ENCODE results near the gene DHODH. TPM values are rescaled to one million over a fixed set of nuclear protein-coding genes. Genes with fewer than 3 reads are reported as not detected.

The DHODH gene
- total RNA-seq, 2 experiments from 2014 or later: 26.5 to 26.8 TPM

DNA sequence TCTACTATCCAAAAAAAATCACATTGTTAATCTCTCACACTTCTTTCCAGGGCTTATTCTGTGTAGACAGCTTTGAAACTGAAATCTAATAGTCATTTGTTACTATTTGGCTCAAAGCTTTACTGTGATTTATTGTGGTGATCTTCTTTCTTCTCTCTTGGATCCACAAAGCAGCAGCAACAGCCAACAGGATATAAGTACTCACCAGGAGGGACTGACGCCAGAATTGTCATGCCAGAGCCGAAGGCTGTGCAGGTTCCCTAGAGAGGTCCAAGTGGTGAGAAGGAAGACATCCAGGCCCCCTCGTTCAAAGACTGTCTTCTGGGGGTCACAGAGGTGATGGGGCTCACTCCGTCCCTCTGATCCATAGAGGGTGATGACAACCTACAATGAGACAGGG is 41.6 kb upstream of the DHODH start:
- Mint-ChIP-seq H3K27me3 (peaks cover 2% of the 10 kb centered on the region), H3K4me1 (ENCODE audit: low read depth) (no peaks in the 10 kb centered on the region), H3K27ac (no peak overlapping the region), H3K36me3 (ENCODE audit: low read depth) (no peaks in the 10 kb centered on the region), H3K9me3 (no peaks in the 10 kb centered on the region), H3K4me3 (no peak overlapping the region)
- DNase-seq (no peak), ATAC-seq (no peak)
- TF ChIP-seq, protein P1, sequence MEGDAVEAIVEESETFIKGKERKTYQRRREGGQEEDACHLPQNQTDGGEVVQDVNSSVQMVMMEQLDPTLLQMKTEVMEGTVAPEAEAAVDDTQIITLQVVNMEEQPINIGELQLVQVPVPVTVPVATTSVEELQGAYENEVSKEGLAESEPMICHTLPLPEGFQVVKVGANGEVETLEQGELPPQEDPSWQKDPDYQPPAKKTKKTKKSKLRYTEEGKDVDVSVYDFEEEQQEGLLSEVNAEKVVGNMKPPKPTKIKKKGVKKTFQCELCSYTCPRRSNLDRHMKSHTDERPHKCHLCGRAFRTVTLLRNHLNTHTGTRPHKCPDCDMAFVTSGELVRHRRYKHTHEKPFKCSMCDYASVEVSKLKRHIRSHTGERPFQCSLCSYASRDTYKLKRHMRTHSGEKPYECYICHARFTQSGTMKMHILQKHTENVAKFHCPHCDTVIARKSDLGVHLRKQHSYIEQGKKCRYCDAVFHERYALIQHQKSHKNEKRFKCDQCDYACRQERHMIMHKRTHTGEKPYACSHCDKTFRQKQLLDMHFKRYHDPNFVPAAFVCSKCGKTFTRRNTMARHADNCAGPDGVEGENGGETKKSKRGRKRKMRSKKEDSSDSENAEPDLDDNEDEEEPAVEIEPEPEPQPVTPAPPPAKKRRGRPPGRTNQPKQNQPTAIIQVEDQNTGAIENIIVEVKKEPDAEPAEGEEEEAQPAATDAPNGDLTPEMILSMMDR (IDR thresholded peaks at IDR 0.05): no peak
- ChIA-PET POLR2A (no interaction called here), CTCF (interaction anchor here (2.0 kb wide), 1 partner anchor 356 kb away, joined by 5 read pairs; no protein-coding TSS in a partner anchor)
- intact Hi-C loops (cut with micrococcal nuclease): loop anchor here (10.0 kb wide), 1 partner anchor 242 kb away; the partner anchor contains the start of gene PHLPP2

- no peak overlapping the region for H3K4me3 Mint-ChIP-seq
- ATAC-seq (no peak), DNase-seq (no peak)
- H3K27ac Mint-ChIP-seq: no peak overlapping the region
- intact Hi-C loops (cut with micrococcal nuclease): loop anchor here (10.0 kb wide), 1 partner anchor 245 kb away; the partner anchor contains the start of gene PHLPP2
- H3K36me3 Mint-ChIP-seq (ENCODE audit: low read depth): no peaks in the 10 kb centered on the region
- no peaks in the 10 kb centered on the region for H3K9me3 Mint-ChIP-seq
- ChIA-PET POLR2A (no interaction called here), CTCF (no interaction called here)
- TF ChIP-seq, protein P1 (IDR thresholded peaks at IDR 0.05): no peak
- H3K4me1 Mint-ChIP-seq (ENCODE audit: low read depth): no peaks in the 10 kb centered on the region
- H3K27me3 Mint-ChIP-seq: peaks cover 2% of the 10 kb centered on the region
These were observed 39.2 kb upstream of the DHODH start for GRCh38 chr16:71969353-71969752.

- TF ChIP-seq, protein P1 (IDR thresholded peaks at IDR 0.05): no peak
- CTCF ChIA-PET: interaction anchor here (3.9 kb wide), 1 partner anchor 10 kb away, joined by 27 read pairs; no protein-coding TSS in a partner anchor
- Mint-ChIP-seq H3K4me3 (no peak overlapping the region), H3K27ac (no peak overlapping the region), H3K27me3 (peaks cover 2% of the 10 kb centered on the region), H3K36me3 (ENCODE audit: low read depth) (no peaks in the 10 kb centered on the region), H3K9me3 (no peaks in the 10 kb centered on the region), H3K4me1 (ENCODE audit: low read depth) (no peaks in the 10 kb centered on the region)
- intact Hi-C loops (cut with micrococcal nuclease): no loop called here
- POLR2A ChIA-PET: no interaction called here
- DNase-seq (no peak), ATAC-seq (no peak)
These were observed 37.0 kb upstream of the DHODH start for GRCh38 chr16:71971571-71971970.

GRCh38 chr16:71972356-71972755 is 36.2 kb upstream of the DHODH start:
- intact Hi-C loops (cut with micrococcal nuclease): no loop called here
- H3K9me3 Mint-ChIP-seq: no peaks in the 10 kb centered on the region
- no peak overlapping the region for H3K4me3 Mint-ChIP-seq
- peaks cover 2% of the 10 kb centered on the region for H3K27me3 Mint-ChIP-seq
- no peaks in the 10 kb centered on the region for H3K36me3 Mint-ChIP-seq (ENCODE audit: low read depth)
- CTCF ChIA-PET: interaction anchor here (3.9 kb wide), 1 partner anchor 10 kb away, joined by 27 read pairs; no protein-coding TSS in a partner anchor
- H3K27ac Mint-ChIP-seq: no peak overlapping the region
- TF ChIP-seq, protein P1 (IDR thresholded peaks at IDR 0.05): no peak
- POLR2A ChIA-PET: interaction anchor here (0.6 kb wide), 1 partner anchor 10 kb away, joined by 3 read pairs; no protein-coding TSS in a partner anchor
- no peaks in the 10 kb centered on the region for H3K4me1 Mint-ChIP-seq (ENCODE audit: low read depth)
- DNase-seq: no peak
- no peak for ATAC-seq

- no peak for DNase-seq
- no peaks in the 10 kb centered on the region for H3K4me1 Mint-ChIP-seq (ENCODE audit: low read depth)
- ATAC-seq: no peak
- intact Hi-C loops (cut with micrococcal nuclease): no loop called here
- H3K9me3 Mint-ChIP-seq: no peaks in the 10 kb centered on the region
- H3K36me3 Mint-ChIP-seq (ENCODE audit: low read depth): no peaks in the 10 kb centered on the region
- peaks cover 2% of the 10 kb centered on the region for H3K27me3 Mint-ChIP-seq
- no peak overlapping the region for H3K4me3 Mint-ChIP-seq
- POLR2A ChIA-PET: interaction anchor here (0.6 kb wide), 1 partner anchor 10 kb away, joined by 3 read pairs; no protein-coding TSS in a partner anchor
- H3K27ac Mint-ChIP-seq: no peak overlapping the region
- CTCF ChIA-PET: interaction anchor here (0.8 to 3.9 kb wide), 2 partner anchors 11 to 91 kb away, joined by 3 to 27 read pairs; no protein-coding TSS in a partner anchor
- TF ChIP-seq, protein P1 (IDR thresholded peaks at IDR 0.05): no peak
These were observed 35.5 kb upstream of the DHODH start for GRCh38 chr16:71973001-71973400.

Measured in activated CD8-positive, alpha-beta T cell treated with anti-CD3 and anti-CD28 coated beads for 36 hours (primary cell).